Left renal cortex interstitium (tissue), 4 donors: ENCODE results near the gene IFNGR2. TPM values are rescaled to one million over a fixed set of nuclear protein-coding genes. Genes with fewer than 3 reads are reported as not detected.
"Not testable (repeated sequence)": the region's sequence is repeated elsewhere in the genome, so short reads cannot be mapped to it uniquely, and the experiment has no call there.

Experiments used
- DNase-seq, 4 donors: peaks; one replicate each; pipeline ENCODE4 v3.0.0-alpha.2; 2013; ENCODE audit warnings: low read depth in 4 of 4, low spot score in 2 of 4, missing footprints in 1 of 4
- polyA plus RNA-seq, 4 donors: library from polyadenylated mRNA; unstranded; fragments of 120-200 nt; gene quantifications; one replicate each; pipeline ENCODE4 v1.2.1, GENCODE V29; 2013; ENCODE audit not compliant: insufficient read length in 4 of 4

The IFNGR2 gene
- polyA plus RNA-seq, 4 donors, result 70.1 to 88.0 (median 80.2) TPM

- DNase-seq, result no peak
These were observed 28.0 kb upstream of the IFNGR2 start for GRCh38 chr21:33375101-33375644.

GRCh38 chr21:33377221-33377920, 25.8 kb upstream of the IFNGR2 start:
- DNase-seq, result no peak

- DNase-seq, result no peak
These were observed 25.1 kb upstream of the IFNGR2 start for GRCh38 chr21:33378081-33378480.

DNA sequence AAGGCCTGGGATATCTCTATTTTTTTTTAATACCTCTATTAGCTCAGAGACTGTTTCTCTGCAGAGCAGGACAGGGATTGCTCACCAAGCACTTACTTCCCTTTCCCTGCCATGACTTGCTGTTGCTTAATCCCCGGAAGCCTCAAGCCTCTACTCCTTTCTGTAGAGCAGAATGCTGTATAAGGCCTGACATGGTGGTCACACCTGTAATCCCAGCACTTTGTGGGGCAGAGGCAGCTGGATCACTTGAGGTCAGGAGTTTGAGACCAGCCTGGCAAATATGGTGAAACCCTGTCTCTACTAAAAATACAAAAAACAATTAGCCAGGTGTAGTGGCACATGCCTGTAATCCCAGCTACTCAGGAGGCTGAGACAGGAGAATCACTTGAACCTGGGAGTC, 23.3 kb upstream of the IFNGR2 start:
- not testable (repeated sequence) for DNase-seq

- no peak for DNase-seq
These were observed 22.7 kb upstream of the IFNGR2 start for GRCh38 chr21:33380483-33380998.

DNA sequence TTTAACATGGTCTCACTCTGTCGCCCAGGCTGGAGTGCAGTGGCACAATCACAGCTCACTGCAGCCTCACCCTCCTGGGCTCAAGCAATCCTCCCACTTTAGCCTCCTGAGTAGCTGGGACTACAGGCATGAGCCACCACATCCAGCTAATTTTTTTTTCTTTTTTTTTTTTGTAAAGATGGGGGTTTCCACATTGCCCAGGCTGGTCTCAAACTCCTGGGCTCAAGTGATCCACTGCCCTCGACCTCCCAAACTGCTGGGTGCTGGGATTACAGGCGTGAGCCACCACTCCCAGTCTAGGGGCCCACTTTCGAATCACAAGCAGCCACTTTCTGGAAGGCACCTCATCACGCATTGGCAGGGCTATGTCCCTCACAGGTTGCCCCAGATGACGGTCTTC, 21.8 kb upstream of the IFNGR2 start:
- DNase-seq, result not testable (repeated sequence)

DNA sequence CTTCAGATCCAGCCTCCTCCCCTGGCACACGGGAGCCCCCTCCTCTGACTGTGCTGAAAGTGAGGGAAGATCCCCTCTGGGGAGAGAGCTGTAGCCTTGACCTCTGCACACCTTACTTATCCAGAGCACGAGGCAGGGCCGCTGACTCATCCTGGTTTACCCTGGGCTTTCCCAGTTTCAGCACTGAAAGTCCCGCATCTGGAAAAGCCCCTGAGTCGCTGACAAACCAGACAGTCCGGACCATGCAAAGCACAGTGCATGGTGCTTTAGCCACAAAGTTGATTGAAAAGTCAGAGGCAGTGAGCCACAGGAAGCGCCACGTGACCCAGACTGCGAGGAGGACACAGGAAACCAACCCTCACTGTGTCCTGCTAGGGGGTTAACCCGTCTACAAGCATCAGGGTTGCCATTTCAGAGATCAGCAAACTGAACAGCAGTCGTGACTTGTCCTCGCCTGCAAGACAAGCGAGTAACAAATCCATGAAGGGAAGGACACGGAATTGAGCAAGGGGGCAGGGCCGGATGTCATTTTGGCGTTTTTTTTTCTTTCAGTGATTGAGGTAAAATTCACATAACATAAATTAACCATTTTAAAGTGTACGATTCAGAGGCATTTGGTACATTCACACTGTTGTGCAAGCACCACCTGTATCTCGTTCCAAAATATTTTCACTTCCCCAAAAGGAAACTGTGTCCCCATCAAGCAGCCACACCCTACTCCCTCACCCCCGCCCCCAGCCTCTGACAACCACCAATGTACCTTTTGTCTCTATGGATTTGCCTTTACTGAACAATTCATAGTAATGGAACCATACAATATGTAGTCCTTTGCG, 19.9 kb upstream of the IFNGR2 start:
- DNase-seq, result no peak

DNA sequence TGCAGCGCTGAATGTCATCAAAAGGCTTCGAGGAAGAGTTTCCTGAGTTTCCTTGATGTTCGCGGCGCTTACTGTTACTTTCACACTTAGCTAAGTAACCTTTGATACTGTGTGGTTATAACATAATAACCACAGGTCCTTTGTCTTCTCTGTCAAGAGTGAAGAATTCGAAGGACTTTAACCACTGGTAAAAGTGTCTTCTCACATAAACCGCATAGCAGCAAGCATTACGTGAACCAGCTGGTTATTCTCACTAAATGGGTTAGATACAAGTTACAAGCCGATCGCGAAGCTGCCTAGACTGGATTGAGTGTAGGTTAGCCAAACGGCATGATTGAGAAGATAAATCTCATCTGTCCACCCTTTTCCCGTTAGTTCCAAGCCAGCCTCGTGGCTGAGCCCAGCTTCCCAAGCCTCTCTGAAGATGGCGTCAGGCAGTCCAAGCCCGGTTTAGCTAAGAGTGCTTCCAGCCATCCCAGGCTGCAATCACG, 18.3 kb upstream of the IFNGR2 start:
- DNase-seq, result no peak

DNA sequence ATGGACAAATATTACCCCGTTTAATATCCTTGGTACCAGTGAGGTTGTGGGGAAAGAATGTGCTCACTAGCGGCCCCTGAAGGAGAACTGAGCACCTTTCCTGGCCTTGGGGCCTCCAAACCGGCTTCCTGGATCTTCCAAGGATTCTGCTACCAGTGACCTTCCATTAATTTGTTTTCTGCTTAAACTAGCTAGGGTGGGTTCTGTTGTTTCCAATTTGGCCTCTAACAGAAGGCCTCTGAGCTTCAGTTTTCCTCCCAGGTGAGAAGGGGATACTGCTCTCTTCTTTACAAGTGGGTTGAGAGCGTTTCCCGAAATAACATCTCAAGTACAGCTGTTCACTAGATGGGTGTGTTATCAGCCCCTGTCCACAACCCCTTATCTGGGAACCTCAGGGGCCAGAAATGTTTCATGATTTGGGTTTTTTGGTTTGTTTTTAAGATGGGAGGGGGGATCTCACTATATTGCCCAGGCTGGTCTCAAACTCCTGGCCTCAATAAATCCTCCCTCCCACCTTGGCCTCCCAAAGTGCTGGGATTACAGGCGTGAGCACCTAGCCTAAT, 16.9 kb upstream of the IFNGR2 start:
- DNase-seq, result no peak

DNA sequence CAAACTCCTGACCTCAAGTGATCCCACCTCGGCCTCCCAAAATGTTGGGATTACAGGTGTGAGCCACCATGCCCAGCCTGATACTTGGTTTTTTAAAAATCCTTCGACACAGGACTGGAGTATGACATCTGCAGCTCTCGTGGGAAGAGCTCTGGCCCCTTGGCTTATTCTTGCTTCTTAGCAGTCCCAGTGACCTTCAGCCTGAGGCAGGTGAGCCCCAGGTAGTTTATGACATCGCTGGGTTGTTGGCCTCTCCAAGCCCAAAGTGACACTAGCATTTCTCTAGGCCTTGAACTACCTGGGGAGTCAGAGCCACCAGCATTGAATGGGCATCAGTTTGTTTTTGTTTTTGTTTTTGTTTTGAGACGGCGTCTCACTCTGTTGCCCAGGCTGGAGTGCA, 15.9 kb upstream of the IFNGR2 start:
- DNase-seq, result no peak

GRCh38 chr21:33388188-33388587, 15.0 kb upstream of the IFNGR2 start:
- no peak for DNase-seq

DNA sequence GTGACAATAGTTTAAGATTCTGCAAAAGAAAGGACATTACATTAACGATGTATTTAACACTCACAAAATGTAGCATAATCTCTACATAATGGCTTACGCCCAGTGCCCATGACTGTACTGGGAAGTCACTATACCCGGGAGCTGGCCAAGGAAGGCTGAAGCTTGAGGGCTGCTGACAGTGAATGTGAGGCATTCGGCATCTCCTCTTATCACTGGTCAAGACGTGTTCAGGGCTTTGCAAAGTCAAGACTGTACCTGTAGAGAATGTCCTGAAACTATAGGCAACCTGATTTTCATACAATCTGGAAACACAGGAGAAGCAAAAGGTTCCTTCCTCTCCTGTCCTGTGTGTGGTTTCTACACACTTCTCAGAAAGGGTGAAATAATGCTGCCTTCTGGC, 12.7 kb upstream of the IFNGR2 start:
- no peak for DNase-seq

DNA sequence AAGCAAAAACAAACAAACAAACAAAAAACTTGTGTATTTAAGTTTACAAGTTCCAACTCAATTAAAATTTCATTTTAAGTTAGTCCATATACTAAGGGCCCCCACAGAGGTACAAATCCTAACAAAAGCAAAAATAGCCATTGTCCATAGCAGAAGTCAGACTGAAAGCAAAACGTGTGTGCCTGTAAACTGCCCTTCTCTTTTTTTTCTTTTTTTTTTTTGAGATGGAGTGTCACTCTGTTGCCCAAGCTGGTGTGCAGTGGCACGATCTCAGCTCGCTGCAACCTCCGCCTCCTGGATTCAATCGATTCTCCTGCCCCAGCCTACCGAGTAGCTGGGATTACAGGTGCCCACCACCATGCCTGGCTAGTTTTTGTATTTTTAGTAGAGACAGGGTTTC, 11.6 kb upstream of the IFNGR2 start:
- no peak for DNase-seq

GRCh38 chr21:33392284-33392985, 10.8 kb upstream of the IFNGR2 start:
- no peak for DNase-seq

GRCh38 chr21:33393348-33393747, 9.9 kb upstream of the IFNGR2 start:
- no peak for DNase-seq

DNA sequence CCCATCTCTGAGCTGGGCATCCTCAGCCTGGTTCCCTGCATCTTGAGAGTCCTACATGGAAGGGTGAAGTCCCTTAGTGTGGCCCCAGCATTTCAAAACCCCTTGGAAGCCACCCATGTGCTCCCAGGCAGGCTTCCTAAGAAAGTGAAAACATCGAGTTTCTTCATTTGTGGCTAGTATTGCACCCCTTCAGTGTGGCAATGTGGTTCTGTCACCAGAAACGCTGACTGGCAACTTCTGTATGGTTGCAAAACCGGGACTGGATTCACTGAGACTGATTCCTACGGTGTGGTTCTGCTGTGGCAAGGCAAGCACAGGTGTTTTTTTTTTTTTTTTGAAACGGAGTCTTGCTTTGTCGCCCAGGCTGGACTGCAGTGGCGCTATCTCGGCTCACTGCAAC, 9.0 kb upstream of the IFNGR2 start:
- DNase-seq, result no peak

- no peak for DNase-seq
These were observed 7.3 kb upstream of the IFNGR2 start for GRCh38 chr21:33395891-33396331.

DNA sequence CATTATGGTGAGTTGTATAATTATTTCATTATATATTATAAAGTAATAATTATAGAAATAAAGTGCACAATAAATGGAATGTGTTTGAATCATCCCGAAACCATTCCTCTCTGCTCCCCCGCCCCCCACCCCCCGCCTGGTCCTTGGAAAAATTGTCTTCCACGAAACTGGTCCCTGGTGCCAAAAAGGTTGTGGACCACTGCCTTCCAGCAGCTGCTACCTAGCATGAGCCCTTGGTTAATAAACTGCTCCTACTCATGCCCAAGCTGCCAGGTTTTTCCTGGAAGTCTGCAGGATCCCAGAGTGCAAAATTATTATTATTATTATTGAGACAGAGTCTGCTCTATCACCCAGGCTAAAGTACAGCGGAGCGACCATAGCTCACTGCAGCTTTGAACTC, 6.8 kb upstream of the IFNGR2 start:
- no peak for DNase-seq

DNA sequence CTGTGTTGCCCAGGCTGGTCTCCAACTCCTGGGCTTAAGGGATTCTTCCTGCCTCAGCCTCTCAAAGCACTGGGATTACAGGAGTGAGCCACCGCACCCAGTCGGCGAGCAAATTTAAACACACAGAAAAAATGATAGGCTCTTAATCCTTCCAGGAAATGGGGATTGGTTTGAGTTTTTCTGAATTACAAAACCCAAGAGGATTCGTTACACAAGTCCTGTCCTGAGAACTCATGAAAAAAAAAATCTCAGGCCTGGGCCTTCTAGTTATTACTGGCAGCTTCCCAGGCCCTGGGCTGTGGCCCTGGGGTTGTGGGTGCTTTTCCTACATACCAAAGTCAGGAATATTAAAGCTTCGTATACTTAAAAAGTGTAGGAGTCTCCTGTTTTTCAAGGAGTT, 6.3 kb upstream of the IFNGR2 start:
- no peak for DNase-seq

GRCh38 chr21:33397717-33398116, 5.5 kb upstream of the IFNGR2 start:
- no peak for DNase-seq
